Ovary (tissue), 9 donors: Measurements from ENCODE around the gene TMEM120B. TPM values are rescaled to one million over a fixed set of nuclear protein-coding genes. Genes with fewer than 3 reads are reported as not detected.
A peak's percentile ranks its signal among the peaks of the same experiment; 100 is the strongest.
"Not testable (repeated sequence)": the region's sequence is repeated elsewhere in the genome, so short reads cannot be mapped to it uniquely, and the experiment has no call there.

Experiments
- DNase-seq, 5 donors: peaks; one replicate each; pipeline ENCODE4 v3.0.0-alpha.2; 2019 to 2020
- H3K27ac ChIP-seq, 2 donors: fragments of 200-600 bp; one replicate each; pipeline versions ENCODE4 v1.5.1 to v1.8.0; 2019 to 2022
- H3K27me3 ChIP-seq: fragments of 200-600 bp; one replicate; pipeline ENCODE4 v1.8.0; 2022
- H3K36me3 ChIP-seq: fragments of 200-600 bp; sonication (generic); one replicate; pipeline ENCODE4 v1.5.1; 2019
- H3K4me1 ChIP-seq: one replicate; pipeline ENCODE4 v1.8.1; 2013; ENCODE audit warnings: mild to moderate bottlenecking, moderate library complexity; ENCODE audit not compliant: insufficient read depth
- H3K4me3 ChIP-seq: fragments of 200-600 bp; sonication (generic); one replicate; pipeline ENCODE4 v1.5.1; 2017
- H3K9me3 ChIP-seq, 2 donors: fragments of 200-600 bp in 1 of 2; sonication (generic) in 1 of 2; one replicate each; pipeline versions ENCODE4 v1.5.1 to v1.8.1; 2013 to 2019; ENCODE audit warnings: mild to moderate bottlenecking in 1 of 2, moderate library complexity in 1 of 2
- EP300 ChIP-seq: sonication (generic); formaldehyde crosslinking; IDR thresholded peaks from one replicate; pipeline ENCODE4 v1.6.1; 2017; ENCODE audit warnings: antibody characterized with exemption
- POLR2A ChIP-seq: fragments of 450-650 bp; IDR thresholded peaks from one replicate; pipeline ENCODE4 v1.6.1; 2017; ENCODE audit warnings: antibody characterized with exemption, mild to moderate bottlenecking, moderate library complexity
- WGBS, 3 donors: extraction: QIAGEN DNeasy Blood & Tissue Kit in 1 of 3; methylation state at CpG; one replicate each; pipeline versions ENCODE4 v1.1.5 to v1.1.7; 2013 to 2017; 5-methylcytosine and 5-hydroxymethylcytosine counted together
- intact Hi-C, 4 donors: fragments of 100-400 bp; cut with DNase I; formaldehyde crosslinking; loops; one replicate each; pipeline versions ENCODE4 v1.11.0 to v1.15.1; 2022 to 2023
- polyA plus RNA-seq, 2 donors: library from polyadenylated mRNA; stranded (reverse); fragments of 200-250 nt in 1 of 2; fragments of 350-450 nt in 1 of 2; fragmentation: Illumina TruSeq in 1 of 2; extraction: RNeasy Lipid Tissue Mini Kit (QIAGEN cat#74804) in 1 of 2; gene quantifications; one replicate each; pipeline ENCODE4 v1.2.3, GENCODE V29; 2013 to 2014
- total RNA-seq, 7 donors: library from RNA; depleted of rRNA in 2 of 7; stranded (reverse); fragments of >200 nt in 2 of 7; fragmentation: NEBNext Ultra II Directional in 3 of 7; extraction: Animal tissue kit (Norgen Biotek cat#: 25700) in 3 of 7; gene quantifications; one replicate each; pipeline versions ENCODE4 v1.1.0 to v1.2.4, GENCODE V29; 2016 to 2023
- TF ChIP-seq, protein P1 (sequence below), 3 donors: fragments of 450-650 bp in 2 of 3; fragments of 200-600 bp in 1 of 3; IDR thresholded peaks; one replicate each; pipeline versions ENCODE4 v1.5.1 to v1.8.0; 2016 to 2022; ENCODE audit warnings: antibody characterized with exemption in 3 of 3, mild to moderate bottlenecking in 1 of 3
- donor health status: DM: no; HTN: no; CAD: no; lungs with moderate emphysema.
- donor health status: DM: no; HTN: no; CAD: no.
- donor health status: Bipolar disorder and iron deficiency.
- donor health status: DM: yes; HTN: yes; CAD: no.
- donor health status: DM: no; HTN: no; CAD: no.
- donor health status: DM: yes; HTN: yes; CAD: no.

Gene TMEM120B
- total and polyA plus RNA-seq, 9 donors, result 2.0 to 15.3 (median 7.1) TPM

- WGBS, 3 donors, result 42 to 52% (median 44%) methylated on average over 24 of the region's 24 CpGs
- Histone ChIP-seq H3K4me1 (peaks cover 6% of the 10 kb centered on the region), H3K4me3 (peak overlapping the region; percentile 81), H3K27ac (no peak overlapping the region), H3K9me3 (no peaks in the 10 kb centered on the region), H3K27me3 (no peaks in the 10 kb centered on the region), H3K36me3 (no peaks in the 10 kb centered on the region)
- intact Hi-C loops, result no loop called here
- peak in 1 of 5 donors; percentile 36 for DNase-seq
- TF ChIP-seq, protein P1, sequence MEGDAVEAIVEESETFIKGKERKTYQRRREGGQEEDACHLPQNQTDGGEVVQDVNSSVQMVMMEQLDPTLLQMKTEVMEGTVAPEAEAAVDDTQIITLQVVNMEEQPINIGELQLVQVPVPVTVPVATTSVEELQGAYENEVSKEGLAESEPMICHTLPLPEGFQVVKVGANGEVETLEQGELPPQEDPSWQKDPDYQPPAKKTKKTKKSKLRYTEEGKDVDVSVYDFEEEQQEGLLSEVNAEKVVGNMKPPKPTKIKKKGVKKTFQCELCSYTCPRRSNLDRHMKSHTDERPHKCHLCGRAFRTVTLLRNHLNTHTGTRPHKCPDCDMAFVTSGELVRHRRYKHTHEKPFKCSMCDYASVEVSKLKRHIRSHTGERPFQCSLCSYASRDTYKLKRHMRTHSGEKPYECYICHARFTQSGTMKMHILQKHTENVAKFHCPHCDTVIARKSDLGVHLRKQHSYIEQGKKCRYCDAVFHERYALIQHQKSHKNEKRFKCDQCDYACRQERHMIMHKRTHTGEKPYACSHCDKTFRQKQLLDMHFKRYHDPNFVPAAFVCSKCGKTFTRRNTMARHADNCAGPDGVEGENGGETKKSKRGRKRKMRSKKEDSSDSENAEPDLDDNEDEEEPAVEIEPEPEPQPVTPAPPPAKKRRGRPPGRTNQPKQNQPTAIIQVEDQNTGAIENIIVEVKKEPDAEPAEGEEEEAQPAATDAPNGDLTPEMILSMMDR (IDR thresholded peaks at IDR 0.05), result no peak
- TF ChIP-seq EP300, result no peak
Observed at GRCh38 chr12:121711361-121712189, 977 bp upstream of the TMEM120B start.

GRCh38 chr12:121712190-121712460 is 427 bp upstream of the TMEM120B start:
- Histone ChIP-seq H3K36me3 (no peaks in the 10 kb centered on the region), H3K4me3 (peak overlapping the region; percentile 81), H3K9me3 (no peaks in the 10 kb centered on the region), H3K27me3 (no peaks in the 10 kb centered on the region), H3K4me1 (peaks cover 6% of the 10 kb centered on the region), H3K27ac (peak overlapping the region in 1 of 2 donors; percentile 26)
- TF ChIP-seq POLR2A, result no peak
- no peak for TF ChIP-seq EP300
- TF ChIP-seq, protein P1 (IDR thresholded peaks at IDR 0.05), result no peak
- intact Hi-C loops, result no loop called here
- WGBS, 3 donors, result 0% methylated on average over 16 of the region's 16 CpGs
- DNase-seq, result no peak

DNA sequence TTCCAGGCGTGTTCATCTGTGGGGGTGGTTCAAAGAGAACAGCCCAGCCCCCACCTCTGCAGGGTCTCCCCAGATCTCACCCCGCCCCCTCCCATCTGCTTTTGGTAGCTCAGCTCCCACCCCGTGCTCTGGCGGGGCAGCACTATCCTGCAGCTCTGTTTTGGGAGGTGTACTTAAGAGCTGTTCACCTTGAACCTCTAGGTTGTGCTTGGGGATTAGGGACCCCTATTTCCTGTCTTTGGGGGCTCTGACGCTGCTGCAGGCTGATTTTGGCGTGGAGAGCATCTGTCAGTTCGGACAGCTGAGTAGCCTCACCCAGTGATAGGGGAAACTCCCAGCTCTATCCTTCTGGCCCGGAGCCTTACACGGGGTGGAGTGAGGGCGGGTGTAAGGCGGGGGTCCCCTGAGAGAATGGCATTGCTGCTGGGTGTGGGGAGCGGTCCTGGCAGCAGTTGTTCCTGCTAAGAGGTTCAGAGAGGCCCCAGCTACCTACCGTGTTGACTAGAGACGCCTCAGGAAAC is 765 bp downstream of the TMEM120B start:
- 3 to 4% (median 4%) methylated on average over 14 of the region's 14 CpGs for WGBS, 3 donors
- peaks cover 6% of the 10 kb centered on the region for H3K4me1 ChIP-seq
- H3K36me3 ChIP-seq, result no peaks in the 10 kb centered on the region
- no peaks in the 10 kb centered on the region for H3K27me3 ChIP-seq
- intact Hi-C loops, result no loop called here
- TF ChIP-seq POLR2A (no peak), EP300 (no peak)
- TF ChIP-seq, protein P1 (IDR thresholded peaks at IDR 0.05), result no peak
- no peaks in the 10 kb centered on the region for H3K9me3 ChIP-seq
- DNase-seq, result peak; percentile 47 to 72 (median 59)
- peak overlapping the region; percentile 81 for H3K4me3 ChIP-seq
- peak overlapping the region; percentile 42 to 57 for H3K27ac ChIP-seq

GRCh38 chr12:121713793-121714192 is 1.2 kb downstream of the TMEM120B start:
- no peaks in the 10 kb centered on the region for H3K9me3 ChIP-seq
- intact Hi-C loops, result no loop called here

GRCh38 chr12:121715055-121715454 is 2.5 kb downstream of the TMEM120B start:
- H3K27ac ChIP-seq, H3K9me3 ChIP-seq, H3K27me3 ChIP-seq, H3K4me1 ChIP-seq, H3K4me3 ChIP-seq, DNase-seq, intact Hi-C loops, H3K36me3 ChIP-seq: not testable (repeated sequence)
- WGBS, 3 donors, result 92 to 96% (median 94%) methylated on average over 7 of the region's 7 CpGs

More at GRCh38 chr12:121713793-121714192, 1.2 kb downstream of the TMEM120B start:
- H3K27ac ChIP-seq, result no peak overlapping the region
- no peaks in the 10 kb centered on the region for H3K27me3 ChIP-seq
- no peak overlapping the region for H3K4me3 ChIP-seq
- TF ChIP-seq, protein P1 (IDR thresholded peaks at IDR 0.05), result no peak
- TF ChIP-seq EP300 (no peak), POLR2A (no peak)
- H3K4me1 ChIP-seq, result peaks cover 6% of the 10 kb centered on the region
- DNase-seq, result no peak
- 27 to 41% (median 37%) methylated on average over 6 of the region's 6 CpGs for WGBS, 3 donors
- H3K36me3 ChIP-seq, result no peaks in the 10 kb centered on the region
